HCT116 (cell line): ENCODE data around the gene CCDC102B. TPM values are rescaled to one million over a fixed set of nuclear protein-coding genes. Genes with fewer than 3 reads are reported as not detected.

Source experiments
- ATAC-seq: fragments of 200-7000 bp; cut with Tn5 transposase; 2 replicates; pipeline ENCODE4 v1.9.1; 2020; ENCODE audit warnings: mild to moderate bottlenecking, moderate library complexity
- BruUV-seq: library from RNA; stranded (reverse); fragments of 400-500 nt; replicated peaks from 2 replicates; lab custom pipeline; 2021; lab: Mats Ljungman, UMichigan
- CTCF ChIA-PET: fragments of 300-600 bp; sonication (Branson Sonifier 250); formaldehyde crosslinking; loops from one replicate; lab custom pipeline; 2021; ENCODE audit warnings: antibody characterized with exemption; lab: Charles Lee
- POLR2A ChIA-PET: fragments of 300-600, 350-600 bp; sonication (Branson Sonifier 250); formaldehyde crosslinking; loops from one replicate; lab custom pipeline; 2021; ENCODE audit warnings: antibody characterized with exemption; lab: Charles Lee
- RAD21 ChIA-PET, 2 experiments: fragments of 300-600 bp; sonication (Branson Sonifier 250); formaldehyde crosslinking; loops; one replicate each; lab custom pipeline; 2023; ENCODE audit warnings: low total read pairs in 2 of 2; ENCODE audit not compliant: uncharacterized antibody in 2 of 2, unreplicated experiment in 2 of 2, low non-redundant PET in 1 of 2; lab: Charles Lee
- DNase-seq: peaks from one replicate; pipeline ENCODE4 v3.0.0-alpha.2; 2010; ENCODE audit warnings: low read depth, low spot score
- H2AFZ ChIP-seq: fragments of 200-600 bp; shearing (Covaris generic), sonication (generic); 2 replicates; pipeline ENCODE4 v1.6.1; 2017; ENCODE audit warnings: low read depth, mixed run types, mixed read lengths, antibody characterized with exemption, low read length; ENCODE audit not compliant: poor library complexity, severe bottlenecking
- H3K27ac ChIP-seq: 2 replicates; pipeline ENCODE4 v1.5.1; 2012; ENCODE audit warnings: low read depth, low read length
- H3K27me3 ChIP-seq: fragments of 200-600 bp; sonication (generic); 2 replicates; pipeline ENCODE4 v1.6.1; 2016; ENCODE audit warnings: mixed run types, low read length, mixed read lengths; ENCODE audit not compliant: insufficient read depth
- H3K36me3 ChIP-seq, 2 experiments: fragments of 200-500 bp in 1 of 2; fragments of 200-600 bp in 1 of 2; sonication (Bioruptor generic) in 1 of 2; sonication (generic) in 1 of 2; 2 replicates each; pipeline versions ENCODE4 v1.5.1 to v1.6.1; 2014 to 2016; ENCODE audit warnings: low read length in 2 of 2, inconsistent platforms in 1 of 2, mixed read lengths in 1 of 2, mixed run types in 1 of 2; ENCODE audit not compliant: insufficient read depth in 2 of 2, control insufficient read depth in 1 of 2
- H3K4me1 ChIP-seq, 2 experiments: fragments of 200-600 bp in 1 of 2; sonication (generic) in 1 of 2; 2 replicates each; pipeline versions ENCODE4 v1.5.1 to v1.6.1; 2012 to 2017; ENCODE audit warnings: low read length in 2 of 2, inconsistent platforms in 1 of 2, mild to moderate bottlenecking in 1 of 2, mixed read lengths in 1 of 2, mixed run types in 1 of 2, moderate library complexity in 1 of 2; ENCODE audit not compliant: insufficient read depth in 2 of 2, control insufficient read depth in 1 of 2
- H3K4me2 ChIP-seq: fragments of 200-600 bp; sonication (generic); 2 replicates; pipeline ENCODE4 v1.6.1; 2017; ENCODE audit warnings: mixed run types, low read length, mixed read lengths
- H3K4me3 ChIP-seq, 2 experiments: fragments of 200-600 bp in 1 of 2; sonication (generic) in 1 of 2; replicated peaks in 1 of 2; 2 replicates each; pipeline ENCODE4 v1.5.1; 2011 to 2016; ENCODE audit warnings: low read length in 2 of 2, control low read depth in 1 of 2, low read depth in 1 of 2, mild to moderate bottlenecking in 1 of 2, mixed read lengths in 1 of 2, mixed run types in 1 of 2
- H3K79me2 ChIP-seq: fragments of 200-600 bp; sonication (generic); 2 replicates; pipeline ENCODE4 v1.6.1; 2017; ENCODE audit warnings: mild to moderate bottlenecking, mixed run types, low read length, moderate library complexity, mixed read lengths; ENCODE audit not compliant: insufficient read depth
- H3K9ac ChIP-seq: fragments of 200-600 bp; sonication (generic); 2 replicates; pipeline ENCODE4 v1.6.1; 2016; ENCODE audit warnings: low read length, mixed read lengths
- H3K9me2 ChIP-seq: fragments of 200-600 bp; sonication (generic), shearing (Covaris generic); 2 replicates; pipeline ENCODE4 v1.6.1; 2017; ENCODE audit warnings: mixed run types, mild to moderate bottlenecking, moderate library complexity; ENCODE audit not compliant: insufficient read depth
- H3K9me3 ChIP-seq, 2 experiments: fragments of 200-500 bp in 1 of 2; fragments of 200-600 bp in 1 of 2; sonication (Bioruptor generic) in 1 of 2; sonication (generic) in 1 of 2; 2 replicates each; pipeline ENCODE4 v1.6.1; 2014 to 2017; ENCODE audit warnings: low read length in 2 of 2, mixed read lengths in 2 of 2, inconsistent platforms in 1 of 2, low read depth in 1 of 2, mild to moderate bottlenecking in 1 of 2, mixed run types in 1 of 2, moderate library complexity in 1 of 2; ENCODE audit not compliant: control insufficient read depth in 1 of 2, insufficient read depth in 1 of 2
- H4K20me1 ChIP-seq: fragments of 200-600 bp; sonication (generic), shearing (Covaris generic); 2 replicates; pipeline ENCODE4 v1.6.1; 2017; ENCODE audit warnings: mixed run types, mild to moderate bottlenecking, moderate library complexity; ENCODE audit not compliant: insufficient read depth
- CEBPB ChIP-seq: IDR thresholded peaks from 2 replicates; pipeline ENCODE4 v1.6.1; 2012; ENCODE audit warnings: low read depth
- CTCF ChIP-seq, 3 experiments: fragments of 200-600 bp in 1 of 3; sonication (generic) in 1 of 3; IDR thresholded peaks in 2 of 3; conservative IDR thresholded peaks in 1 of 3; 2 replicates each; pipeline ENCODE4 v1.5.1; 2012 to 2017; ENCODE audit warnings: low read depth in 2 of 3, low read length in 2 of 3, antibody characterized with exemption in 1 of 3, borderline replicate concordance in 1 of 3, control low read depth in 1 of 3, mild to moderate bottlenecking in 1 of 3, mixed read lengths in 1 of 3, mixed run types in 1 of 3, moderate library complexity in 1 of 3; ENCODE audit not compliant: insufficient read depth in 1 of 3
- EGR1 ChIP-seq: IDR thresholded peaks from 2 replicates; pipeline ENCODE4 v1.6.1; 2012; ENCODE audit warnings: low read depth
- ELF1 ChIP-seq: IDR thresholded peaks from 2 replicates; pipeline ENCODE4 v1.6.1; 2012; ENCODE audit warnings: low read depth, borderline replicate concordance
- EZH2 ChIP-seq: fragments of 200-600 bp; sonication (generic); IDR thresholded peaks from 2 replicates; pipeline ENCODE4 v1.6.1; 2017; ENCODE audit warnings: antibody characterized with exemption, mixed run types
- EZH2phosphoT487 ChIP-seq: fragments of 200-600 bp; IDR thresholded peaks from 2 replicates; pipeline ENCODE4 v1.6.1; 2018; ENCODE audit warnings: antibody characterized with exemption, borderline replicate concordance
- FOSL1 ChIP-seq: IDR thresholded peaks from 2 replicates; pipeline ENCODE4 v1.6.1; 2012; ENCODE audit warnings: low read depth
- POLR2A ChIP-seq: IDR thresholded peaks from 2 replicates; pipeline ENCODE4 v1.7.0; 2011; ENCODE audit warnings: borderline replicate concordance; ENCODE audit not compliant: insufficient read depth, insufficient read length; ENCODE audit errors: extremely low read depth
- POLR2AphosphoS5 ChIP-seq: IDR thresholded peaks from 2 replicates; pipeline ENCODE4 v1.6.1; 2011; ENCODE audit warnings: mild to moderate bottlenecking, low read depth, low read length, moderate library complexity
- SRF ChIP-seq: IDR thresholded peaks from 2 replicates; pipeline ENCODE4 v1.6.1; 2012; ENCODE audit warnings: low read depth
- TCF7L2 ChIP-seq: IDR thresholded peaks from 2 replicates; pipeline ENCODE4 v1.7.0; 2011; ENCODE audit warnings: borderline replicate concordance, inconsistent platforms; ENCODE audit not compliant: insufficient read depth, insufficient read length; ENCODE audit errors: extremely low read depth
- ZNF274 ChIP-seq: fragments of 200-500 bp; sonication (Bioruptor generic); IDR thresholded peaks from 2 replicates; pipeline ENCODE4 v1.6.1; 2014; ENCODE audit warnings: mild to moderate bottlenecking, low read depth, low read length, inconsistent platforms
- intact Hi-C: fragments of 100-400 bp; cut with micrococcal nuclease; formaldehyde crosslinking; loops from 2 replicates; pipeline ENCODE4 v1.10.0; 2022
- total RNA-seq: library from RNA; stranded (reverse); gene quantifications from one replicate; pipeline ENCODE4 v1.2.1, GENCODE V29; 2021; ENCODE audit not compliant: unreplicated experiment
- TF ChIP-seq, protein P1 (sequence below): IDR thresholded peaks from 2 replicates; pipeline ENCODE4 v1.6.1; 2011; ENCODE audit warnings: mild to moderate bottlenecking, low read length, moderate library complexity; ENCODE audit not compliant: insufficient replicate concordance; ENCODE audit errors: extremely low read depth

Gene CCDC102B
- total RNA-seq, 1 experiment from 2014 or later, result 1.9 TPM

GRCh38 chr18:68839701-68840100, 41.8 kb downstream of the CCDC102B start:
- Histone ChIP-seq H3K4me3 (no peak overlapping the region), H3K9ac (no peak overlapping the region), H3K79me2 (no peaks in the 10 kb centered on the region), H3K4me2 (no peak overlapping the region), H3K4me1 (peaks cover 0 to 11% of the 10 kb centered on the region in 2 experiments; a peak in 2 of 4 replicates), H2AFZ (no peak overlapping the region), H3K27me3 (no peaks in the 10 kb centered on the region), H3K27ac (no peak overlapping the region), H3K9me2 (no peaks in the 10 kb centered on the region), H3K36me3 (no peaks in the 10 kb centered on the region), H3K9me3 (no peaks in the 10 kb centered on the region), H4K20me1 (no peaks in the 10 kb centered on the region)
- ATAC-seq, result no peak
- DNase-seq, result no peak
- ChIA-PET CTCF (no interaction called here), RAD21 (no interaction called here), POLR2A (no interaction called here)
- BruUV-seq, result no TSS peak
- intact Hi-C loops, result loop anchor here (5.0 to 10.0 kb wide), 2 partner anchors 1615 to 1622 kb away; no protein-coding TSS in a partner anchor
- TF ChIP-seq EGR1, result no peak

- Histone ChIP-seq H3K4me3 (no peak overlapping the region), H3K36me3 (no peaks in the 10 kb centered on the region), H3K27ac (no peak overlapping the region), H3K4me2 (peak overlapping the region; percentile 24), H3K4me1 (peaks cover 0 to 11% of the 10 kb centered on the region in 2 experiments; a peak in 2 of 4 replicates), H4K20me1 (no peaks in the 10 kb centered on the region), H2AFZ (peak overlapping the region; percentile 70), H3K9me2 (no peaks in the 10 kb centered on the region), H3K9ac (no peak overlapping the region), H3K79me2 (no peaks in the 10 kb centered on the region), H3K27me3 (no peaks in the 10 kb centered on the region), H3K9me3 (no peaks in the 10 kb centered on the region)
- POLR2A ChIA-PET, result no interaction called here
- CTCF ChIA-PET, result no interaction called here
- RAD21 ChIA-PET, result no interaction called here
- ATAC-seq (no peak), DNase-seq (peak; percentile 23)
- intact Hi-C loops, result loop anchor here (5.0 to 10.0 kb wide), 2 partner anchors 1614 to 1623 kb away; no protein-coding TSS in a partner anchor
- BruUV-seq, result no TSS peak
- TF ChIP-seq POLR2AphosphoS5 (no peak), CTCF (IDR thresholded peaks at IDR 0.05 in 2 of 3, conservative IDR thresholded peaks at IDR 0.05 in 1 of 3; ENCODE audit: borderline replicate concordance in 1 of 3, insufficient read depth in 1 of 3, low read depth in 2 of 3, low read length in 2 of 3) (no peak), FOSL1 (peak; percentile 53), CEBPB (peak; percentile 42; the same call in 1 of the 2 replicates), EZH2 (no peak), ELF1 (no peak), ZNF274 (no peak), TCF7L2 (no peak), SRF (no peak), EZH2phosphoT487 (no peak), POLR2A (no peak)
- TF ChIP-seq, protein P1, sequence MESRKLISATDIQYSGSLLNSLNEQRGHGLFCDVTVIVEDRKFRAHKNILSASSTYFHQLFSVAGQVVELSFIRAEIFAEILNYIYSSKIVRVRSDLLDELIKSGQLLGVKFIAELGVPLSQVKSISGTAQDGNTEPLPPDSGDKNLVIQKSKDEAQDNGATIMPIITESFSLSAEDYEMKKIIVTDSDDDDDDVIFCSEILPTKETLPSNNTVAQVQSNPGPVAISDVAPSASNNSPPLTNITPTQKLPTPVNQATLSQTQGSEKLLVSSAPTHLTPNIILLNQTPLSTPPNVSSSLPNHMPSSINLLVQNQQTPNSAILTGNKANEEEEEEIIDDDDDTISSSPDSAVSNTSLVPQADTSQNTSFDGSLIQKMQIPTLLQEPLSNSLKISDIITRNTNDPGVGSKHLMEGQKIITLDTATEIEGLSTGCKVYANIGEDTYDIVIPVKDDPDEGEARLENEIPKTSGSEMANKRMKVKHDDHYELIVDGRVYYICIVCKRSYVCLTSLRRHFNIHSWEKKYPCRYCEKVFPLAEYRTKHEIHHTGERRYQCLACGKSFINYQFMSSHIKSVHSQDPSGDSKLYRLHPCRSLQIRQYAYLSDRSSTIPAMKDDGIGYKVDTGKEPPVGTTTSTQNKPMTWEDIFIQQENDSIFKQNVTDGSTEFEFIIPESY, result no peak
Observed at GRCh38 chr18:68840554-68841263, 42.8 kb downstream of the CCDC102B start.
